Measurements from ENCODE around the gene KMT2C.

GRCh38 chr7:152463709-152464311 is 28.0 kb upstream of the KMT2C start:
- TF ChIP-seq CTCF (IDR thresholded peaks at IDR 0.05), result no peak
- peak; percentile 33 for TF ChIP-seq EP300 (IDR thresholded peaks at IDR 0.05)

All from esophagus muscularis mucosa (tissue), 3 donors.